ENCODE results near the gene DCTN3. TPM values are rescaled to one million over a fixed set of nuclear protein-coding genes. Genes with fewer than 3 reads are reported as not detected.
"Not testable (repeated sequence)": the region's sequence is repeated elsewhere in the genome, so short reads cannot be mapped to it uniquely, and the experiment has no call there.

Gene DCTN3
- total RNA-seq, 6 experiments from 2014 or later, result 150 to 176 (median 161) TPM

- no peak for TF ChIP-seq CTCF (IDR thresholded peaks at IDR 0.05)
- no peak overlapping the region for H3K27ac Mint-ChIP-seq
- H3K36me3 Mint-ChIP-seq (ENCODE audit: low read depth), result peaks cover 13% of the 10 kb centered on the region; the same call in 1 of the 2 replicates
- no peak overlapping the region for H3K4me3 Mint-ChIP-seq
- no peaks in the 10 kb centered on the region; the same call in 1 of the 2 replicates for H3K27me3 Mint-ChIP-seq (ENCODE audit: insufficient read depth)
- no peaks in the 10 kb centered on the region for H3K9me3 Mint-ChIP-seq
- DNase-seq, result no peak
- peaks cover 31% of the 10 kb centered on the region for H3K4me1 Mint-ChIP-seq (ENCODE audit: low read depth)
These were observed 24.5 kb upstream of the DCTN3 start for GRCh38 chr9:34644766-34645314.

DNA sequence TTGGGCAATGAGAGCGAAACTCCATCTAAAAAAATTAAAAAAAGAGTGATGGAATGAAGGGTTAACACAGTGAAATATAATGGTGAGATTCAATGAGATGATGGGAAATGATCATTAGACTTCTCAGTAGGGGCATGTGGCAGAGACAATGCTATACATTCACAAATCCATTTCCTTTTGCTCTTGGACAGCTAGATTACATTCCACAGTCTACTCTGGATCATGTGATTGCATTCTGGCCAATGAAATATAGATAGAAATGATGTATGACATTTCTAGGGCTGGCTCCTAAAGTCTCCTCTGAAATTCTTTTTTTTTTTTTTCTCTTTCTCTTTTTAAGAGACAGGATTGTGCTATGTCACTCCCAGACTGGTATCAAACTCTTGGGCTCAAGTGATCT is 22.4 kb upstream of the DCTN3 start:
- Mint-ChIP-seq H3K4me3 (no peak overlapping the region), H3K27me3 (ENCODE audit: insufficient read depth) (no peaks in the 10 kb centered on the region), H3K4me1 (ENCODE audit: low read depth) (peaks cover 32% of the 10 kb centered on the region), H3K36me3 (ENCODE audit: low read depth) (no peaks in the 10 kb centered on the region), H3K27ac (no peak overlapping the region), H3K9me3 (no peaks in the 10 kb centered on the region)
- TF ChIP-seq CTCF (IDR thresholded peaks at IDR 0.05), result no peak
- no peak for DNase-seq

DNA sequence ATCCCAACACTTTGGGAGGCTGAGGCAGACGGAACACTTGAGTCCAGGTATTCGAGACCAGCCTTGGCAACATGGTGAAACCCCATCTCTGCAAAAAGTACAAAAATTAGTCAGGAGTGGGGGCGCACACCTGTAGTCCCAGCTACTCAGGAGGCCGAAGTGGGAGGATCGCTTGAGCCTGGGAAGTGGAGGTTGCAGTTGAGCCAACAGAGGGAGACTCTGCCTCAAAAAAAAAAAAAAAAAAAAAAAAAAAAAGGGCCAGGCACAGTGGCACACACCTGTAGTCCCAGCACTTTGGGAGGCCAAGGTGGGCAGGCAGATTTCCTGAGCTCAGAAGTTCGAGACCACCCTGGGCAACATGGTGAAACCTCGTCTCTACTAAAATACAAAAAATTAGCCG is 19.0 kb upstream of the DCTN3 start:
- not testable (repeated sequence) for H3K27me3 Mint-ChIP-seq (ENCODE audit: insufficient read depth); H3K4me3 Mint-ChIP-seq; DNase-seq; H3K9me3 Mint-ChIP-seq; H3K27ac Mint-ChIP-seq
- Mint-ChIP-seq H3K36me3 (ENCODE audit: low read depth) (peaks cover 11% of the 10 kb centered on the region; the same call in 1 of the 2 replicates), H3K4me1 (ENCODE audit: low read depth) (peaks cover 35% of the 10 kb centered on the region)

DNA sequence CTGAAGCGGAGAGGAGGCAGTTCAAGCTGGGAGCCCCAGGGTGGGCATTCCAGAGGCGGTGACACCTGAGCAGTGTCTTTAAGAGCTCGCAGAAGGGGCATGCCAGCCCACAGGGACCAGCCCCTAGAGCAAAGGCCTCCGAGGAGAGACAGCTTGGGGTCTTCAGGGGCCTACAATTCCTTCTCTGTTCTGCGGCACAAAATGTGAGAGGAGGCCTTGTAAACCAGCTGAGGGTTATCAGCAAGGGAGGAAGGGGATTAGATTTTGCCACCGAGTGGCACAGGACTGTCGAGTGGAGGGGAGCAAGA is 17.8 kb upstream of the DCTN3 start:
- TF ChIP-seq CTCF (IDR thresholded peaks at IDR 0.05), result no peak
- H3K4me3 Mint-ChIP-seq, result peak overlapping the region; percentile 96

GRCh38 chr9:34637356-34638137 is 17.3 kb upstream of the DCTN3 start, which contains the start of gene SIGMAR1:
Gene SIGMAR1 (minus strand): TSS chr9:34637787. CDS start chr9:34637697, 90 bp downstream.
- Mint-ChIP-seq H3K4me3 (peak within 1 kb of the TSS; percentile 96), H3K36me3 (ENCODE audit: low read depth) (peaks cover 11% of the 10 kb centered on the region; the same call in 1 of the 2 replicates), H3K4me1 (ENCODE audit: low read depth) (peaks cover 35% of the 10 kb centered on the region), H3K9me3 (no peaks in the 10 kb centered on the region), H3K27ac (peak within 1 kb of the TSS; percentile 68), H3K27me3 (ENCODE audit: insufficient read depth) (peaks cover 2% of the 10 kb centered on the region; the same call in 1 of the 2 replicates)
- DNase-seq, result peak; percentile 87
- TF ChIP-seq CTCF (IDR thresholded peaks at IDR 0.05), result no peak

More for the DNA sequence above, 17.8 kb upstream of the DCTN3 start:
- no peak for DNase-seq
- Mint-ChIP-seq H3K27ac (peak overlapping the region; percentile 68), H3K27me3 (ENCODE audit: insufficient read depth) (no peaks in the 10 kb centered on the region), H3K9me3 (no peaks in the 10 kb centered on the region), H3K4me1 (ENCODE audit: low read depth) (peaks cover 35% of the 10 kb centered on the region), H3K36me3 (ENCODE audit: low read depth) (peaks cover 11% of the 10 kb centered on the region; the same call in 1 of the 2 replicates)

GRCh38 chr9:34636791-34637355 is 16.6 kb upstream of the DCTN3 start:
- peak overlapping the region; percentile 96 for H3K4me3 Mint-ChIP-seq
- H3K36me3 Mint-ChIP-seq (ENCODE audit: low read depth), result peaks cover 11% of the 10 kb centered on the region; the same call in 1 of the 2 replicates
- H3K27ac Mint-ChIP-seq, result peak overlapping the region; percentile 68
- no peak for DNase-seq
- peaks cover 35% of the 10 kb centered on the region for H3K4me1 Mint-ChIP-seq (ENCODE audit: low read depth)
- peaks cover 2% of the 10 kb centered on the region; the same call in 1 of the 2 replicates for H3K27me3 Mint-ChIP-seq (ENCODE audit: insufficient read depth)
- no peak for TF ChIP-seq CTCF (IDR thresholded peaks at IDR 0.05)
- no peaks in the 10 kb centered on the region for H3K9me3 Mint-ChIP-seq
